T-helper 22 cell (primary cell): Measurements from ENCODE around the gene GPR35.
"Not testable (repeated sequence)": the region's sequence is repeated elsewhere in the genome, so short reads cannot be mapped to it uniquely, and the experiment has no call there.

Experiments used
- DNase-seq: peaks from one replicate; pipeline ENCODE4 v3.0.0-alpha.2; 2020; ENCODE audit warnings: low read depth

Gene GPR35

DNA sequence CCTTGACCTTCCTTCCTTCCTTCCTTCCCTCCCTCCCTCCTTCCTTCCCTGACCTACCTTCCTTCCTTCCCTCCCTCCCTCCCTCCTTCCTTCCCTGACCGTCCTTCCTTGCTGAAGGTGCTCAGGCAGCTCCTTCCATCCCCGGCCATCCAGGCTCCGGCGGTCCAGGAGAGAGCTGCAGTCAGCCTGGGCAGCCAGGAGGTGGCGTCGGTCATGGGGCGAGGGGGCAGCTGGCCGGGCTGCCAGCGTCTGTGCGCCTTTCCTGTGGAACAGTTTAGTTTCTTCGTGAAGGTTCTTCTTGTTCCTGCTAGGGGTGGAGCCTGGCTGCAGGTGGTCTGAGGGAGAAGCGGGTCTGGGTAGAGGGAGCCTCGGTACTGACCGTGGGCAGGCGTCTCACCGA is 15.7 kb downstream of the GPR35 start:
- DNase-seq, result no peak

DNA sequence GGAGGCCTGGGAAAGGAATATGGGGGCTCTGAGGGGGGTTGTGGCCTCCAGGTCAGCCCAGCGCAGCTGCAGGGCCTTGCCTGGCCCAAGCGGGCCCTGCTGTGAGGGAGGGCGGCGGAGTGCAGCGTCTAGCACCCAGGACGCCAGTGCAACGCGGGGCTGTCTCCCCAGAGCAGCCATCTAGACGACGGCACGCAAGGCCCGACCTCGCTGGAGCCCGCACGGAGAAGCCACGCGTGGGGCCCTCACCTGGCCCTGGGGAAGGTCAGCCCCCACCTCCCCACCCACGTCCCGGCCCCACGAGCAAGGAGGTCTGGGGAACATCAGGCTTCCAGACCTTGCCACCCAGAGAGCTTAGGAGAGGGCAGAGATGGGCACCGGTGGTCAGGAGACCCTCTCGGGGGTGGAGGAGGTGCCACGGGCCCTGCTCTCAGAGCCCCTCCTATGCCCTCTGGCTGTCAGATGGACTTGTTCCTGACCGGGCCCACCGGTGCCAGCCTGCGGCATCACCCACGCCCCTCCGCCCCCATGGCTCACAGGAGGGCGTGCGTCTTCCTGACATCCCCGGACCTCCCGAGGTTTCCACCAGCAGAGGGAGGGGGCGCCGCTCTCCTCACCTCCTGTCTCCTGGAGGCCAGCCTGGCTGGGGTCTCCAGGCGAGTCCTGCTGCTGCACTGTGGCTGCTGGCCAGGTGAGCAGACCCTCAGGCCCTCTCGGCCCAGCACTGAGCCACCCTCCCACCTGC is 17.0 kb downstream of the GPR35 start:
- DNase-seq, result no peak

DNA sequence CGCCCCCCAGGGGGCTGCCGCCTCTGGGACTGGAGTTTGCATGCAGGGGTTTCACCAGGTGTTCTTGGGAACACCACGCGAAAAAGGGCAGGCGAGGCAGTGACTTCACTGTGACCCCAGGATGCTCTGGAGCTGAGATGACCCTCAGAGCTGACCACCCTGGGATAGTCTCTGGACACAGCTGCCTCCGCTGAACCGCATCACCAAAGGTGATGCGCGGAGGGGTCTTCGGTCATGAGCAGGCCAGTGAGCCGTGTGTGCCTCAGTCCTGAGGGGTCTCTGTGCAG is 17.5 kb downstream of the GPR35 start:
- no peak for DNase-seq

DNA sequence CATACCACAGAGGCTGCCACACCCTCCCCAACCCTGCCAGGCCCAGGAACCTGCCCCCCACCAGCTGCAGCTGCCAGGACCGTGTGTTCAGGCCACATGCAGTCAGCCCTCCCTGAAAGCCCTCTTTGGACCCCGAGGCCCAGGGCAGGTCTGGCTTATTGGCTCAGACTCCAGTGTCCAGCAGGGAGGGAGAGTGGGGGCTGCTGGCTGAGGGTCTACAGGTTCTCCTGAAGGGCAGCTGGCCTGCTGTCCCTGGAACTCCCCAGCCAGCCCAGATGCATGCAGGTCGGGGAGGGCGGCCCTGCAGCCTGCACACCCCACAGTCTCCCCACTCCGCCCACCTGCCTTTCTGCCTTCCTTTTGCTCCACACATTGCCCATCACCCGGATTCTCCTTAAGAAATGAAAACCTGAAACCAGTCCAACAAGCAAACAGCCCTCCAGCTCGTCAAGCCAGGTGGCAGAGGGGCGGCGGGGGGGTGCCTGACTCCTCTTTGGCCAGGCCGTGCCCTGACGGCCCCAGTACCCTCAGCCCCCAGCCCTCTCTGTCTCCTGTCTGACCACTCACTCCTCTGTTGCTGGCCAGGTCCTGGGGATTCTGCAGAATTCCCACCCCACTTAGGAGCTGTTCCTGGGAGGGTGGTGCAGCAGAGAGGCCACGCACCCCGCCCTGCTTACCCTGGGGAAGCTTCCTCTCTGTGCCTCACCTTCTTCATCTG is 18.0 kb downstream of the GPR35 start:
- no peak for DNase-seq

- DNase-seq, result no peak
Measured at GRCh38 chr2:240643811-240644150, 18.5 kb downstream of the GPR35 start.

GRCh38 chr2:240644171-240644651 is 18.9 kb downstream of the GPR35 start:
- no peak for DNase-seq

- DNase-seq, result no peak
Measured at GRCh38 chr2:240644859-240645301, 19.6 kb downstream of the GPR35 start.

DNA sequence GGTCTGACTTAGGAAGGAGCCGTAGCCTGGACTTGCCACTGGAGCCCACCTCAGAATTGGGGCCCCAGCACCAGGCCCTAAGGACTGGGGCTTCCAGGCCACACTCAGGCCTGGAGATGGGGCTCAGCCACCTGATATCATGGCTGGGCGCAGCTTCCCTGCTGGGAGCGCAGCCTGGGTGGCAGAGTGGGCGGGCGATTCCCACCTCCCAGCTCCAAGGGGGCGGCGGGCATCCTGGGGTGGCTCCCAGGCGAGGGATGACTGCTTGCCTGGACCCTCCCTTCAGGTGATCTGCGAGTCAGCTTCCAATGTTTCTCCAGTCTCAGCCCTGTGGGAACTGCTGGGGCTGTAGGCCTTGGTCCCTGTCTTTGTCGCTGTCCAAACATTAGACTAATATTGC is 20.1 kb downstream of the GPR35 start:
- DNase-seq, result no peak

GRCh38 chr2:240645801-240646175 is 20.5 kb downstream of the GPR35 start:
- no peak for DNase-seq

DNA sequence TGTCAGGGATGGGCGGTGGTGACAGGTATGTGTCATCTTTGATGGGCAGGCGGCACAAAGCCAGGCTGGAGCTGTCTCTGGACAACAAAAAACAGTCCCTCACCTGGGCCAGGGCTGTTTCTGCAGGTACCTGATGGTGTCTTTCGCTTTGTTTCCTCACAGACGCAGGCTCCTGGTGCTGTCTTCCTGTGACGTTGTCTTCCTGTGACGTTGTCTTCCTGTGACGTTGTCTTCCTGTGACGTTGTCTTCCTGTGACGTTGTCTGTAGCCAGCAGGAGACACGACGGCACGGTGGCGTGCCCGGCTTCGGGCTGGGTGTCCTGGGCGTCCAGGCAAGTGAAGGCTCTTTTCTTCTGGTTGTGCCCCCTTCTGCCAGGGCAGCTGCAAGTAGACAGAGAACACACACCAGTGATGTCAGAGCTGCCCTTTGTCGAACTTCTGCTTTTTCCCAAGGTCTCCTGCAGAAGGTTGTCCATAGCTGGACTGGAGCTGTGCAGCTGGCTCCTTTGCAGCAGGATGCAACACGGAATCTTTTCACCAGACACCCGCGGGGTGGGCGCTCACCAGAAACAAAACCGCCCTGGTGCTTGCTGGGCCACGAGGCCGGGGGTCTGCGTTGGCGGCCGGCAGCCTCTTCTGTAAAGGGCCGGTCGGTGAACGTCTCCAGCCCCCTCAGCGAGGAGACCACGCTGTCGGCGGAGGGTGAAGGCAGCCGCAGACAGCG is 21.1 kb downstream of the GPR35 start:
- no peak for DNase-seq

GRCh38 chr2:240646900-240647502 is 21.7 kb downstream of the GPR35 start:
- no peak for DNase-seq

GRCh38 chr2:240647503-240648154 is 22.3 kb downstream of the GPR35 start:
- DNase-seq, result no peak

DNA sequence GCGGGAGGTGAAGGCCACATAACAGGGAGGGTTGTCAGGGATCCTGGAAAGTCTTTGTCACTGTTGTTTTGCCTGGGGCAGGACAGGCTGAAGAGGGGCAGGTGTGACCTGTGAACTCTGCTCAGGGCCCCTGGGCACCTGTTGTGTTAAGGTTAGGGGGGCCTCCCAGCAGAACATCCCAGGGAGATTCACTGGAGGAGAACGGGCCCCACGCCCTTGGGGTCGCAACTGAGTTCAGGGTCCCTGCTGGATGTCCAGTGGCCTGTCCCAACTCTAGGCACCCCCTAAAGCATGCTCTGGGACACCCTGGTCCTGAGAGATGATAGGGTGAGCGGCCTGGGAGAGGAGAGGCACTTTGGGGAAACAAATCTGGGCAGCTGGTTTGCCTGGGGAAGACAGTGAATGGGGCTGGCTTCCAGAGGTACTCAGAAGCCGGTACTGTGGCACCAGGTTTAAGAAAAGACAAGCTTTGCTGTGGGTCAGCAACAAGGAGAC is 22.9 kb downstream of the GPR35 start:
- DNase-seq, result no peak

DNA sequence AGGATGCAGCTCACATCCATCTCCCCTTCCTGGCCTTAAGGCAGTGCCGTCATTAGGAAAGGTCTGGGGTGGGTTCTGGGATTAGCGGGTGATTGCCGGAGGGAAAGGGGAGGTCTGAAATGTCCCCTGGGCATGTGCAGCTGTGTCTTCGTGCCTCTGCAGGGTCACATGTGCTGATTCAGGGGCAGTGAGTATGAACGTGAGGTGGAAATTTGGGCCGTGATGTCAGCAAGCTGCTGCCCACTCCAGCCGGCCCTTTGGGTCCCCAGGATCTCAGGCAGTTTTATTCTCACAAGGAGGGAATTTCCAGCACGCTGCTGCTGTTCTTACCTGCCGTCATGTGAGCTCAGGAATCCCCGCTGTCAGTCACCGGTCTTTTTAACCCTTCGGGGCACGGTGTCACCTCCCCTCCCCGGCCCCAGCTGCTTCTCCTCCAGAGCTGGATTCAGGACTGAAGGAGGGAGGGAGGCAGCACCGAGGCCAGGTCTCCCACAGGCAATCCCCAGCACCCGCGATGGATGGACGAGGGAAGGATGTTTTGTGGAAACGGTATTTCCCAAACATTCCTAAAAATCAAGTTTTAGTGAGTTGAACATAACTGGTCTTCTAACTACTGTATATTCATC is 23.5 kb downstream of the GPR35 start:
- no peak for DNase-seq

- DNase-seq, result no peak
Measured at GRCh38 chr2:240649331-240649730, 24.1 kb downstream of the GPR35 start.

DNA sequence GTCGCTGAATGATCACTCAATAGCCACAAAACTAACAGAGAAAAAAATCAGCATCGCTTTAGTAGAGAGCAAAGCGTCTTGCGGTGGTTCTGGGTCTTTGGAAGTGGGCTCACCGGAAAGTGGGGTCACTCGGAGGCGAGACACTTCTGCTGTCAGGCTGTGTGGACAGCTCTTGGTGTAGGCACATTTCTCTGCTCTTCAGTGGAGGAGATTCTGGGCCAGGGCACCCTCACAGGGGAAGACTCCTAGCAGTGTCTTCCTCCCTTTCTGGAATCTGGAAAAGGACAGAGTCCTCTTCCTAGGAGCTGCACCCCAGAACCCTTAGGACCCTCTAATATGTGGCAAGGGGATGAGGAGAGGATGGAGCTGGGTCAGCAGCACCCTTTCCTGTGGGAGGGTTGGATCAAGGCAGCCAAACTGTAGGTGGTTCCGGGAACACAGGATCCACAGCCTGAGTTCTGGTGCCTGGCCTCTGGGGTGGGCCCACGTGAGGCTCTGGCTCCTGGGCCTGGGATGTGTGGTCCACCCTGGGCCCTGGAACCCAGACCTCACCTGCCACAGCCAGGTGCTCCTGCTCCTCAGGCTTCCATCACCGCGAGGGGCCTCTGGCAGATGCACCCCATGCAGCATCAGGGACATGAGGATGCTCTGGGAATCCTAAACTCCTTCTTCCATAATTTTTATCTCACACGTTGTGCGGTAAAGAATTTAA is 25.1 kb downstream of the GPR35 start:
- no peak for DNase-seq

DNA sequence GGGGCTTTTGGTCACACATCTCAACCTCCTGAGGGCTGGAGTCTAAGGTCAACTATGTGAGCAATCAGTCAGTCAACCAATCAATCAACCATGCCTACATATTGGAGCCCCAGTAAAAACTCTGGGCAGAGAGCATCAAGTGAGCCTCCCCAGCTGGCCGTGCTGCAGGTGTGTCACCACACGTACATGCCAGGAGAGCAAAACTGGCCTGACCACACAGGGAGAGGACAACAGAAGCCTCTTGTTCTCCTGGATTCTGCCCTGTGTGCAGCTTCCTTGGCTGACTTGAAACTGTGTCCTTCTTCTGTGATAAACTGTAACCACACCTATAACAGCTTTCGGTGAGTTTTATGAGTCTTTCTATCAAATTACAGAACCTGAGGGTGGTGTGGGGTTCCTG is 25.9 kb downstream of the GPR35 start:
- DNase-seq, result no peak

DNA sequence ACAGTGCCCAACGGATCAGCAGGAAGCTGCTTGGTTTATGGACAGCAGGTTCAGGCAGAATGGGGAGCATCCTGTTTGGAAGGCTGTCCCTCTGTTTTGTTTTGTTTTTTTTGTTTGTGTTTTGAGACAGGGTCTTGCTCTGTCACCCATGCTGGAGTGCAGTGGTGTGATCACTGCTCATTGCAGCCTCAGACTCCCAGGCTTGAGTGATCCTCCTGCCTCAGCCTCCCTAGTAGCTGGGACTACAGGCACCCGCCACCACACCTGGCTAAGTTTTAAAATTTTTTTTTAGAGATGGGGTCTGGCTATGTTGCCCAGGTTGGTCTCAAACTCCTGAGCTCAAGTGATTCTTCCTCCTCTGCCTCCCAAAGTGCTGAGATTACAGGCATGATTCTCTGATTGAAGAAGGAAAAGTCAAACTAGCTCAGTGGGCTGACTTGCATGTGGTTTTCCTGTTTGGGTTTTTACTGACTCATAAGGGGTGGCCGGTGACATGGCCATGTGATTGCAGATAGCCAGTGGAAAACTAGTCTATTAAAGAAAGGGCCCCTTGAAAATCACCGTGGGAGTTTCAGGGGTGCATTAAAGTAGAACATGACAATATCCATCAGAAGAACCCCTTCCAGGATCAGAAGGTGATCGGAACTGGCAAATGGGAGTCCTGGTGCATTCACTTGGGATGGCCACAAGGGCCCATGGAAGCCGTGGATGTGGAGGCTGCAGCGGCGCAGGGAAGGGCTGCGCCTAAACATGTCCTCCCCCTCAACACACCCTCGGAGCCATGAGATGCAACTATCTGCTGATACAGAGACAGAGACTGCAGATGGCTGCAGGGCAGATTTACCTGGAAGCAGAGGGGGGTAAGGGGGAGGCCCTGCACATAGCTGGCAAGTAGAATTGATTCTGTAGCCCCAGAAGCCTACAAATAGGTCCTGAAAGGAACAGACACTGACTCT is 30.9 kb downstream of the GPR35 start:
- no peak for DNase-seq

GRCh38 chr2:240659883-240660282 is 34.6 kb downstream of the GPR35 start:
- DNase-seq, result not testable (repeated sequence)

DNA sequence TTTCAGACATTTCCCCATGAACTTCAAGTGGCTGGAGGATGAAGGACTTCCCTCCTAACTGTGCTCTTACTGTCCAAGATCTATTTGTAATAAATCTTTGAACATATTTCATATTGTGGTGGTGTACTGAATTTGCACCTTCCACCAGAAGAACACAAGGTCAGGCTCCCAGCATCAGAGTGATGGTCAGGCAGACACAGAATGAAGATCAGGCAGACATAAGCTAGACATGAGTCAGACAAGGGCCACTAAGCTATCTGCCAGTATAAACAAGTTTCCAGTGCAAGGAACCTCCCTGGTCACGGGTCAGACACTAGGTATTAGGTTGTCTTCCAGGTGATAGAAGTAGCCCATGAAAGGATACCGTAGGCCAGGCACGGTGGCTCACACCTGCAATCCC is 37.4 kb downstream of the GPR35 start:
- DNase-seq, result no peak
